HG03060 (cell line): ENCODE results near the gene CEACAM8.
"Not testable (repeated sequence)": the region's sequence is repeated elsewhere in the genome, so short reads cannot be mapped to it uniquely, and the experiment has no call there.

Experiments used
- ATAC-seq: cut with Tn5 transposase; IDR thresholded peaks from one replicate; pipeline ENCODE4 v1.9.1; 2021; ENCODE audit warnings: low read depth, moderate number of reproducible peaks; ENCODE audit not compliant: unreplicated experiment

Gene CEACAM8

GRCh38 chr19:42594617-42595489 lies at the start of gene CEACAM8:
CEACAM8 (minus strand) TSS chr19:42594924; CDS start chr19:42594828, 96 bp downstream.
- ATAC-seq = no peak

GRCh38 chr19:42639324-42640092 lies 44.8 kb upstream of the CEACAM8 start:
- ATAC-seq = not testable (repeated sequence)

GRCh38 chr19:42635233-42635539 lies 40.5 kb upstream of the CEACAM8 start:
- ATAC-seq = no peak

DNA sequence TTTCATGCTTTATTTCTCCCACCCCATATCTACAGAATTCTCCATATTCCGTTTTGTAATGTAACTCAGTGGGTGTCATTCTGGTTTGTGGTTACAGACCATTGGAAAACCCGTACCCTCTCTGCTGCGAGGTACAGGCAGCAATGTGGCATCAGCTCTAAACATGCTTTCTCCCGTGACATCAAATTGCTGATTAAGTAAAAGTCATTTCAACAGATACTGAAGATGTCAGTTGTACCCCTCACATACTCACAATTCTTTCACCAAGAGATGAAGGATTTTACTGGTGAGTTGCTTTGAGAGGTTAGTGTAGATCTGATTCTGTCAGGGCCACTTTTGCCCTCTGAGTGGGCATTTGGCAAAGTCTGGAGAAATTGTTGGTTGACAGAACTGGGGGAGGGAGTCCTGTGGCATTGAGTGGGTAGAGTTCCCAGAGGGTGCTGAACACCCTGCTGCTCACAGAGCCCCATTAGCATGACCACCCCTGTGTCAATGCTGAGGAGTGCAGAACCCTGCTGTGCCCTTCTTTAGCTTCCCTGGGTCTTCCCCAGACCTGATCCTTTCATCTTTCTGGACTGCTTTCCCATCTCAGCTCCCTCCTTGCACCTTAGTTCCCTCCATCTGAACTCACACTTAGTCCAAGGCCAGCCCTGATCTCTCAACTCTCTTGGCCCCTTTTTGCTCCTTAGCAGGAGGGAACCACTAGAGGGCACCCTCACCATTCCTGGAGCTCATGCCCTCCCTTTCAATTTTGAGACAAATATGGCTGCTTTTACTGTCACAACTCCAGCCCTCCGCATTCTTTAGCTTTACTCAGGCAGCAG lies 39.9 kb upstream of the CEACAM8 start:
- no peak for ATAC-seq

DNA sequence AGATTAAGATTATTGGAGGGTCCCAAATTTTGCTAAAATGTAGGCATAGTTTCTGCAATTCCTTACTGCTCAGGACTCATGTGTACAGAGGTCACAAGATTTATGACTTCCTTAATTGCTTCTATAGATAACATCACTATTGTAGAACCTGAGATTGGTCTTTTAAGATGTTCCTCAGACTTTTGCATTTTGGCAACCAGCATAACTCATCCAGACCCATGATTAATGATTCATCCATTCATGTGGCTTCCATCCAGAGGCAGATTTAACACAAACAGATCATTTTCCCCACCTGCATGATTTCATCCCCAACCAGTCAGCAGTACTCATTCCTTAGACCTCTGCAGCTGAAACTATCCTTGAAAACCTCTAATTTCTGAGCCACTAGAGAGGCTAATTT lies 34.5 kb upstream of the CEACAM8 start:
- no peak for ATAC-seq

DNA sequence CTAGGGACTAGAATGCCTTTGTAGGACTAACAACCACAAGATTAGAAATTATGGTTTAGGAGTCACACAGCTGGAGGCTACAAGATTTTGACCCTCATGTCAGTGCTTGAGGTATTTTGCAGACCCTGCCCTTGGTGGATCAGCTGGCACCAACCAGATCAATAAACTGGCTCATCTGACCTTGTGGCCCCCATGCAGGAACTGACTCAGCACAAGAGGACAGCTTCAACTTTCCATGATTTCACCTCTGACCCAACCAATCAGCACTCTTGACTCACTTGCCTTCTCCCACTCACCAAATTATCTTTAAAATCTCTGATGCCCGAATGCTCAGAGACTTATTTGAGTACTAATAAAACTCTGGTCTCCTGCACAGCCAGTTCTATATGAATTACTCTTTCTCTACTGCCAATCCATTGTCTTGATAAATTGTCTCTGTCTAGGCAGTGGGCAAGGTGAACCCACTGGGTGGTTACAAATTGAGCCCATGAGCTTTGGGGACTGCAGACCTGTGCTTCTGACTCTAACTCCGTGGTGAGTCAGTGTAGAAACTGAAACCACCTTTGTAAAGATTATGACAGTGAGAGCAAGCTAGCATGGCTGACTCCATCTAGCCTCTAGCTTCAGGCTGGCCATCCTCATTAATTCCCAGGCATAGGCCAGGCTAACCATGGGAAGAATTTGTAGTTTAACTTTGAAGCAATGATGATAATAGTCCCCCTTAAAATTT lies 33.9 kb upstream of the CEACAM8 start:
- no peak for ATAC-seq

GRCh38 chr19:42627916-42628315 lies 33.2 kb upstream of the CEACAM8 start:
- ATAC-seq = no peak

DNA sequence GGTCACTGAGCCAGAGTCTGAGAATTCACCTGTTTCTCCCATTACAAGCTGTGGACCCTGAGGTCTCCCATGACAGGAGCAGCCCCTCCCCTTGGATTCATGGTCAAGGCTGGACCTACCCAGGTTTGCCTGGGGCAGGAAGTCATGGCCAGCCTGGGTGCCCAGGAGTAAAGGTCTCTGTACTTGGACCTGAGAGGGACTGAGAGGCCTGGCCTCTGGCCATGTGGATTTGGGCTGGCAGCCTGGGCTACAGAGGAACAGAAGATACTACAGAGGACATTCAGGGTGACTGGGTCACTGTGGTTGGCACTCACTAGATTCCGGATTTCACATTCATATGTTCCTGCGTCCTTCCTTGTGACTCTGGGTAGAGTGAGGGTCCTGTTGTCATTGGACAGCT lies 31.5 kb upstream of the CEACAM8 start:
- no peak for ATAC-seq

DNA sequence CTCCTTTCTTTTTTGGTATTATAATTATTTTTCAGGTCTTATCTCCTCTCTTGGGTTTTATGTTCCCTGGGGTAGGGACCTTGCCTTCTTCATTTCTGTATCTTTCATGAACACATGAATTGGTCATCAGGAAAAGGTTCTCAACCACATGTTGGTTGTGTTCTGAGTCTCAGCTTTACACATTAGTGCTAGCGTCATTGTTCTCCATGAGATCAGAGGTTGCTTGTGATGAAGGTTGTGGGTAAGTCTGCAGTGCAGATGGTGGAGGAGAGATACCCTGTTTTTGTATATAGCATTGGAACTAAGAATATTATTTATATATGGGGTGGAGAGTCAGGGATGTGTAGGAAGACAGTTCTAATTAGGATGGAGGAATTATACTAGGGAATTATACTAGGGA lies 24.5 kb upstream of the CEACAM8 start:
- no peak for ATAC-seq

GRCh38 chr19:42613666-42614065 lies 18.9 kb upstream of the CEACAM8 start:
- no peak for ATAC-seq

- ATAC-seq = not testable (repeated sequence)
Observed at GRCh38 chr19:42610401-42610915, 15.7 kb upstream of the CEACAM8 start.

DNA sequence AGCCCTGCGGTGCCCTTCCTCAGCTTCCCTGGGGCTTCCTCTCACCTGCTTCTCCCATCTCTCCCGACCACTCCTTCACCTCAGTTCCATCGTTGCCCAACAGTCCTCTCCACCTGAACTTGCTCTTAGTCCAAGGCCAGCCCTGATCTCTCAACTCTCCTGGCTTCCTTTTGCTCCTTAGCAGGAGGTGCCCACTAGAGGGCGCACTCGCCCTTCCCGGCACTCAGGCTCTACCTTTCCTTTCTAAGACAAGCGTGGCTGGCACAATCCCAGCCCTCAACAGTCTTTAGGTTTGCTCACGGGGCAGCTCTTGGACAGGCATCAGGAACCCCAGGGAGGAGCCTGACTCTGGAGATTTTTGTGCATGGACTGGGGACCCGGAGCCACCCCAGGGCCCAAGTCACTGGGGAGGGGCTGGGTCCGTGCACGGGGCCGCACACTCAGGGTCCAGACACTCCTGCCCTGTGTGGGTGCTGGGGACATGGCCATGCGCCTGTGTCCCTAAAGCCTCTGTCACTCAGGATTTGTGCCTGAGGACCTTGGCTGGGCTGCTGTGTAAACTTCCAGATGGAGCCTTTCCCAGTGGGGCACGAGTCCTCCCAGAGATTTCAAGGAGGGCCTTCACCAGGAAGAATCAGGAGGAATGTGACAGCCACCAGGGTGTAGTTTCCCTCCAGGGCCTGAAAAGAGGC lies 12.1 kb upstream of the CEACAM8 start:
- no peak for ATAC-seq

DNA sequence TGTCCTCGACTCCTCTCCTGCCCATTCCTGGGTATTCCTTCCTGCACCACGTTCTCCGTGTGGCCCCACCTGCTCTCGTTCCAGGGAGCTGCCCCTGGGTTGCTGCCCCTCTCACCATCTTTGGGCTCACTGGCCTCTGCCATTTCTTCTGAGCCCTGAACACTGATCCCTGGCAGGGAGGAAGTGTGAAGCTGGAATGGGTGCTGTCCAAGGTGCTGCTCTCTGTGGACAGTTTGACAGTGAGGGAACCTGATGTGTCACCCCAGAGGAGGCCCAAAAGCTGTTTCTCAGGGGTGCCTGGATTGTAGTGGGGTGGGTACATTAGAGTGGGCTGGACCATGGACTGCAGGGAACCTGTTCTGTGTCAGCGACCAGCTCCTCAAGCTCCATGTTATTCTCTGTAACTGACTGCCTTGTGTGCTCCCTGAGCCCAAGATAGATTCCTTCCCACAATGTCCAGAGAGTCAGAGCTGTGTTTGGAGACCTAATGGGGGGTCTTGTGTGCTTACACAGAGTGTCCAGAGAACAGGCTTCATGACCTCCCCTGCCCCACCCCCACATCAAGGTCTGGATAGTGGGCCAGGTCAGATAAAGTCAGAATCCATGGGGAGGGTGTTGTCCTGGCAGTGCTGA lies 7.2 kb upstream of the CEACAM8 start:
- ATAC-seq = no peak

DNA sequence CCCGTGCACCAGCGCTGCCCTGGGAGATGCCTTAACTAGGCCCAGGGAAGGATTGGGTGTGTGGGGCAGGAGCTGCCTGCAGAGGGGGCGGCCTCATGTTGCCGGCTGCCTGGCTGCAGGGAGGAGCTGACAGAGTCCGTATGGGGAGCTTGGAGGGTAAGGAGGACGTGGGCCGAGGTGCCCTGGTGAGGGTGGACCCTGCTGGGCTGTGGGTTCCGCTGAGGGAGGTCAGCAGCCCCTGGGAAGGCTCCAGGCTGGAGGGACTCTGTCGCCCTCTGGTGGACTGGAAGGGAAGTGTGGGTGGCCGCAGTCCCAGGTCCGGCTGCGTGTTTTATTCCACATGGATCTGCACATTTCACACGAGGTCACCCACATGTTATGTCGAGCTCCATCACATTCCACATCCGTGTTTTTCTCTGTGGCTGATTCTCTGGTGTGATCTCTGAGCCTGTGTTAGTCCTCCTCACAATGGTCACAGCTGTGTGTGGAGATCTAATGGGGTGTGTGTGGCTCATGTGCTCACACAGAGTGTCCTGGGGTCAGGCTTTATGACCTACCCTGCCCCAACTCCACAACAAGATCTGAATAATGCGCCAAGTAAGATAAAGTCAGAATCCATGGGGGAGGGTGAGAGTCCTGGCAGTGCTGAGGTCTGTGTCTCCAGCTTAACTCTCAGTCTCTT lies 1.8 kb upstream of the CEACAM8 start:
- no peak for ATAC-seq

- no peak for ATAC-seq
Observed at GRCh38 chr19:42595550-42596172, 937 bp upstream of the CEACAM8 start.

DNA sequence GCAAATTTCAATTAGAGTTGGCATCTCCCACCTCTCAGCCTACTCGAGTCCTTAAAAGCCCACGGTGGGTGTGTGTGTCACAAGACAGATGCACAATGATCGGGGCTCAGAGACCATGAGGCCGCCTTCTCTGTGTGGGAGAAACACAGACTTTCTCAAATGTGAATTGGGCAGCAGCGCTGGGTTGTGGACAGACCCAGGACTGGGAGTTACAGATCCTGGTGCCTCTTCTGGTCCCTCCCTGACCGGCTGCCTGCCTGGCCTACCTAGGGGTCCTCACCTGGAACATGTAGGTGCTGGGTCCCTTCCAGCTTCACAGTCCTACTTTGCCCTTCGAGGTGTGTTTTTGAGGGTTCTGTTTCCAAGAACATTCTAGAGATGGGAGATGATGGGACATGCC lies 4.9 kb downstream of the CEACAM8 start:
- ATAC-seq = no peak

DNA sequence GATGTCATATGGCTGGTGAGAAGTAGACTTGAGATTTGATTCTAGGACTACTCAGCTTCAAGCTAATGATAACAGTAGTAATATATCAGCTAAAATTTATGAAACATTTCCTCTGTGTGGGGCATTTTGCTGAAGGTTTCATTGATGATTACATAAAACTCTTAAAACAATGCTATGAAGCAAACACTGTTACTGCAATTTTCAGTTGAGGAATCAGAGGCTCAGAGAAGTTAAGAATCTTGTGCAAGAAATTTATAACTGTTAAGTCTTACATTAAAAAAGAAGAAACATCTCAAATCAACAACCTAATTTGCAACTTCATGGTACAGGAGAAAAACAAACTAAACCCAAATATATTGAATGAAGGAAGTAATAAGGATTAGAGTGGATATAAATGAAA lies 10.3 kb downstream of the CEACAM8 start:
- no peak for ATAC-seq

GRCh38 chr19:42577016-42577415 lies 17.7 kb downstream of the CEACAM8 start:
- no peak for ATAC-seq
